ENCODE results near the gene PIBF1.
"Not testable (repeated sequence)": the region's sequence is repeated elsewhere in the genome, so short reads cannot be mapped to it uniquely, and the experiment has no call there.

PIBF1 gene

GRCh38 chr13:73025217-73026012, 243.5 kb downstream of the PIBF1 start:
- no peak for DNase-seq

- no peak for DNase-seq
These were observed 253.0 kb downstream of the PIBF1 start for GRCh38 chr13:73034901-73035300.

GRCh38 chr13:73035660-73036059, 253.7 kb downstream of the PIBF1 start:
- DNase-seq, result no peak

GRCh38 chr13:73036566-73036965, 254.6 kb downstream of the PIBF1 start:
- DNase-seq, result no peak

GRCh38 chr13:73038064-73038463, 256.1 kb downstream of the PIBF1 start:
- DNase-seq, result no peak

GRCh38 chr13:73039201-73040108, 257.5 kb downstream of the PIBF1 start:
- no peak for DNase-seq

GRCh38 chr13:73040484-73040883, 258.6 kb downstream of the PIBF1 start:
- no peak for DNase-seq

GRCh38 chr13:73040968-73041596, 259.1 kb downstream of the PIBF1 start:
- DNase-seq, result no peak

- DNase-seq, result no peak
These were observed 263.1 kb downstream of the PIBF1 start for GRCh38 chr13:73045031-73045430.

GRCh38 chr13:73048615-73049014, 266.7 kb downstream of the PIBF1 start:
- not testable (repeated sequence) for DNase-seq

- no peak for DNase-seq
These were observed 272.8 kb downstream of the PIBF1 start for GRCh38 chr13:73054712-73055111.

GRCh38 chr13:73055813-73056564, 274.1 kb downstream of the PIBF1 start:
- DNase-seq, result no peak

- DNase-seq, result no peak
These were observed 274.6 kb downstream of the PIBF1 start for GRCh38 chr13:73056565-73056962.

GRCh38 chr13:73057284-73058063, 275.5 kb downstream of the PIBF1 start:
- DNase-seq, result no peak

GRCh38 chr13:73058064-73058313, 276.1 kb downstream of the PIBF1 start:
- no peak for DNase-seq

- DNase-seq, result no peak
These were observed 276.5 kb downstream of the PIBF1 start for GRCh38 chr13:73058432-73058735.

- DNase-seq, result peak; percentile 99
These were observed 277.0 kb downstream of the PIBF1 start, which contains the start of gene KLF5 for GRCh38 chr13:73058736-73059459. KLF5 (plus strand) TSS chr13:73059005; CDS start chr13:73059328, 323 bp downstream.

- peak; percentile 81 for DNase-seq
These were observed 277.7 kb downstream of the PIBF1 start for GRCh38 chr13:73059460-73060250.

GRCh38 chr13:73060251-73061160, 278.6 kb downstream of the PIBF1 start:
- no peak for DNase-seq

- no peak for DNase-seq
These were observed 279.5 kb downstream of the PIBF1 start for GRCh38 chr13:73061473-73061872.
